ES-I3 (cell line): ENCODE data around the gene RNF213.
"Not testable (repeated sequence)": the region's sequence is repeated elsewhere in the genome, so short reads cannot be mapped to it uniquely, and the experiment has no call there.

Source experiments
- H3K36me3 ChIP-seq: 2 replicates; pipeline ENCODE4 v1.6.1; 2013; ENCODE audit warnings: mild to moderate bottlenecking, low read length, control low read depth, moderate library complexity; ENCODE audit not compliant: insufficient read depth
- H3K4me1 ChIP-seq: 2 replicates; pipeline ENCODE4 v1.6.1; 2013; ENCODE audit warnings: mild to moderate bottlenecking, control low read depth, low read length; ENCODE audit not compliant: insufficient read depth
- H3K9ac ChIP-seq: 2 replicates; pipeline ENCODE4 v1.6.1; 2013; ENCODE audit warnings: low read depth, mild to moderate bottlenecking, low read length, moderate library complexity
- H3K9me3 ChIP-seq: 2 replicates; pipeline ENCODE4 v1.6.1; 2013; ENCODE audit warnings: mild to moderate bottlenecking, low read length, moderate library complexity; ENCODE audit not compliant: control insufficient read depth, insufficient read depth

The RNF213 gene

GRCh38 chr17:80237386-80237785 lies 23.3 kb upstream of the RNF213 start:
- Histone ChIP-seq H3K36me3 (peaks cover 8% of the 10 kb centered on the region), H3K9me3 (peaks cover 4% of the 10 kb centered on the region)

GRCh38 chr17:80242505-80242904 lies 18.1 kb upstream of the RNF213 start:
- Histone ChIP-seq H3K9me3 (no peaks in the 10 kb centered on the region), H3K4me1 (no peaks in the 10 kb centered on the region), H3K36me3 (peaks cover 12% of the 10 kb centered on the region), H3K9ac (no peak overlapping the region)

More at GRCh38 chr17:80237386-80237785, 23.3 kb upstream of the RNF213 start:
- no peak overlapping the region for H3K9ac ChIP-seq
- H3K4me1 ChIP-seq, result no peaks in the 10 kb centered on the region

GRCh38 chr17:80243526-80244433 lies 16.9 kb upstream of the RNF213 start:
- no peaks in the 10 kb centered on the region for H3K9me3 ChIP-seq
- H3K36me3 ChIP-seq, result peaks cover 10% of the 10 kb centered on the region
- H3K9ac ChIP-seq, result no peak overlapping the region
- H3K4me1 ChIP-seq, result no peaks in the 10 kb centered on the region

GRCh38 chr17:80244448-80244847 lies 16.2 kb upstream of the RNF213 start:
- not testable (repeated sequence) for H3K9me3 ChIP-seq, H3K9ac ChIP-seq, H3K4me1 ChIP-seq, H3K36me3 ChIP-seq

- Histone ChIP-seq H3K9ac (no peak overlapping the region), H3K4me1 (no peaks in the 10 kb centered on the region), H3K36me3 (peaks cover 10% of the 10 kb centered on the region), H3K9me3 (no peaks in the 10 kb centered on the region)
Observed at GRCh38 chr17:80244871-80245509, 15.7 kb upstream of the RNF213 start.

GRCh38 chr17:80245566-80246265 lies 14.9 kb upstream of the RNF213 start:
- Histone ChIP-seq H3K36me3 (peaks cover 10% of the 10 kb centered on the region), H3K9ac (no peak overlapping the region), H3K9me3 (no peaks in the 10 kb centered on the region), H3K4me1 (no peaks in the 10 kb centered on the region)

GRCh38 chr17:80246266-80246681 lies 14.4 kb upstream of the RNF213 start:
- Histone ChIP-seq H3K4me1 (no peaks in the 10 kb centered on the region), H3K9me3 (no peaks in the 10 kb centered on the region), H3K36me3 (peaks cover 10% of the 10 kb centered on the region), H3K9ac (no peak overlapping the region)

GRCh38 chr17:80246726-80247125 lies 13.9 kb upstream of the RNF213 start:
- Histone ChIP-seq H3K9ac (no peak overlapping the region), H3K4me1 (no peaks in the 10 kb centered on the region), H3K36me3 (peaks cover 7% of the 10 kb centered on the region), H3K9me3 (no peaks in the 10 kb centered on the region)

GRCh38 chr17:80247561-80247960 lies 13.1 kb upstream of the RNF213 start:
- Histone ChIP-seq H3K36me3 (peaks cover 8% of the 10 kb centered on the region; the same call in 1 of the 2 replicates), H3K9ac (no peak overlapping the region), H3K9me3 (no peaks in the 10 kb centered on the region)

GRCh38 chr17:80248001-80248893 lies 12.4 kb upstream of the RNF213 start:
- H3K4me1 ChIP-seq, result no peaks in the 10 kb centered on the region; the same call in 1 of the 2 replicates
- no peaks in the 10 kb centered on the region for H3K9me3 ChIP-seq
- H3K9ac ChIP-seq, result no peak overlapping the region
- peaks cover 8% of the 10 kb centered on the region; the same call in 1 of the 2 replicates for H3K36me3 ChIP-seq

More at GRCh38 chr17:80247561-80247960, 13.1 kb upstream of the RNF213 start:
- no peaks in the 10 kb centered on the region; the same call in 1 of the 2 replicates for H3K4me1 ChIP-seq

GRCh38 chr17:80248894-80249710 lies 11.6 kb upstream of the RNF213 start:
- Histone ChIP-seq H3K4me1 (no peaks in the 10 kb centered on the region; the same call in 1 of the 2 replicates), H3K9ac (no peak overlapping the region), H3K9me3 (no peaks in the 10 kb centered on the region), H3K36me3 (peaks cover 8% of the 10 kb centered on the region; the same call in 1 of the 2 replicates)

- H3K36me3 ChIP-seq, result 0 out of 2 replicates have a peak, but pooled peaks cover 3% of the 10 kb centered on the region
- H3K9me3 ChIP-seq, result no peaks in the 10 kb centered on the region
- no peak overlapping the region for H3K9ac ChIP-seq
- H3K4me1 ChIP-seq, result peaks cover 12% of the 10 kb centered on the region; the same call in 1 of the 2 replicates
Observed at GRCh38 chr17:80251966-80252365, 8.7 kb upstream of the RNF213 start.

- Histone ChIP-seq H3K9ac (no peak overlapping the region), H3K9me3 (no peaks in the 10 kb centered on the region), H3K36me3 (0 out of 2 replicates have a peak, but pooled peaks cover 3% of the 10 kb centered on the region), H3K4me1 (peaks cover 19% of the 10 kb centered on the region; the same call in 1 of the 2 replicates)
Observed at GRCh38 chr17:80252871-80253270, 7.8 kb upstream of the RNF213 start.
